ENCODE results near the gene CFAP97D1.
"Not testable (repeated sequence)": the region's sequence is repeated elsewhere in the genome, so short reads cannot be mapped to it uniquely, and the experiment has no call there.

DNA sequence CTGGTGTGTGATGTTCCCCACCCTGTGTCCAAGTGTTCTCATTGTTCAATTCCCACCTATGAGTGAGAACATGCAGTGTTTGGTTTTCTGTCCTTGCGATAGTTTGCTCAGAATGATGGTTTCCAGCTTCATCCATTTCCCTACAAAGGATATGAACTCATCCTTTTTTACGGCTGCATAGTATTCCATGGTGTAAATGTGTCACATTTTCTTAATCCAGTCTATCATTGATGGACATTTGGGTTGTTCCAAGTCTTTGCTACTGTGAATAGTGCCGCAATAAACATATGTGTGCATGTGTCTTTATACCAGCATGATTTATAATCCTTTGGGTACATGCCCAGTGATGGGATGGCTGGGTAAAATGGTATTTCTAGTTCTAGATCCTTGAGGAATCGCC lies 12.4 kb downstream of the CFAP97D1 start:
- TF ChIP-seq CTCF (conservative IDR thresholded peaks at IDR 0.05; ENCODE audit: low read length); EZH2phosphoT487 (IDR thresholded peaks at IDR 0.05; ENCODE audit: borderline replicate concordance, low read depth, low read length): not testable (repeated sequence)
